ENCODE results near the gene DUSP9. TPM values are rescaled to one million over a fixed set of nuclear protein-coding genes. Genes with fewer than 3 reads are reported as not detected.

DUSP9 gene
- total RNA-seq, 2 donors from 2014 or later: 3.5 TPM; not detected in 1

GRCh38 chrX:153611298-153612095 lies 35.5 kb upstream of the DUSP9 start:
- 82% methylated on average over 8 of the region's 14 CpGs for WGBS
- Histone ChIP-seq H3K27ac (no peak overlapping the region), H3K36me3 (no peaks in the 10 kb centered on the region), H3K27me3 (replicated peaks; ENCODE audit: insufficient read depth) (no peaks in the 10 kb centered on the region), H3K9me3 (no peaks in the 10 kb centered on the region), H3K4me1 (replicated peaks) (no peaks in the 10 kb centered on the region), H3K4me3 (no peak overlapping the region)
- intact Hi-C loops (cut with DNase I): loop anchor here (10.0 kb wide), 1 partner anchor 53 kb away; no protein-coding TSS in a partner anchor
- no peak for TF ChIP-seq CTCF (IDR thresholded peaks at IDR 0.05)
- no peak for TF ChIP-seq POLR2A (IDR thresholded peaks at IDR 0.05)
- TF ChIP-seq POLR2AphosphoS5 (IDR thresholded peaks at IDR 0.05): no peak
- DNase-seq (ENCODE audit: low spot score): no peak

- intact Hi-C loops (cut with DNase I): loop anchor here (10.0 kb wide), 1 partner anchor 52 kb away; no protein-coding TSS in a partner anchor
- 82% methylated on average over 8 of the region's 10 CpGs for WGBS
- TF ChIP-seq POLR2AphosphoS5 (IDR thresholded peaks at IDR 0.05) (no peak), POLR2A (IDR thresholded peaks at IDR 0.05) (no peak), CTCF (IDR thresholded peaks at IDR 0.05) (no peak)
- no peaks in the 10 kb centered on the region for H3K27me3 ChIP-seq (replicated peaks; ENCODE audit: insufficient read depth)
- no peak overlapping the region for H3K4me3 ChIP-seq
- DNase-seq (ENCODE audit: low spot score): no peak
- H3K27ac ChIP-seq: no peak overlapping the region
- no peaks in the 10 kb centered on the region for H3K36me3 ChIP-seq
- no peaks in the 10 kb centered on the region for H3K9me3 ChIP-seq
- no peaks in the 10 kb centered on the region for H3K4me1 ChIP-seq (replicated peaks)
Measured at GRCh38 chrX:153612413-153612812, 34.6 kb upstream of the DUSP9 start.

GRCh38 chrX:153614818-153615217 lies 32.2 kb upstream of the DUSP9 start:
- H3K9me3 ChIP-seq: no peaks in the 10 kb centered on the region
- H3K27me3 ChIP-seq (replicated peaks; ENCODE audit: insufficient read depth): no peaks in the 10 kb centered on the region
- no peak overlapping the region for H3K27ac ChIP-seq
- 66% methylated on average over 6 of the region's 6 CpGs for WGBS
- H3K4me1 ChIP-seq (replicated peaks): no peaks in the 10 kb centered on the region
- H3K4me3 ChIP-seq: no peak overlapping the region
- no peak for DNase-seq (ENCODE audit: low spot score)
- TF ChIP-seq POLR2A (IDR thresholded peaks at IDR 0.05) (no peak), CTCF (IDR thresholded peaks at IDR 0.05) (no peak), POLR2AphosphoS5 (IDR thresholded peaks at IDR 0.05) (no peak)
- H3K36me3 ChIP-seq: no peaks in the 10 kb centered on the region
- intact Hi-C loops (cut with DNase I): loop anchor here (10.0 kb wide), 1 partner anchor 50 kb away; no protein-coding TSS in a partner anchor

GRCh38 chrX:153620576-153620975 lies 26.4 kb upstream of the DUSP9 start:
- 65% methylated on average over 5 of the region's 5 CpGs for WGBS
- Histone ChIP-seq H3K4me3 (no peak overlapping the region), H3K27me3 (replicated peaks; ENCODE audit: insufficient read depth) (no peaks in the 10 kb centered on the region), H3K9me3 (no peaks in the 10 kb centered on the region), H3K36me3 (no peaks in the 10 kb centered on the region), H3K4me1 (replicated peaks) (no peaks in the 10 kb centered on the region), H3K27ac (no peak overlapping the region)
- intact Hi-C loops (cut with DNase I): no loop called here
- TF ChIP-seq POLR2AphosphoS5 (IDR thresholded peaks at IDR 0.05) (no peak), POLR2A (IDR thresholded peaks at IDR 0.05) (no peak), CTCF (IDR thresholded peaks at IDR 0.05) (no peak)
- DNase-seq (ENCODE audit: low spot score): no peak

Measured in prostate gland (tissue), 2 donors.